Thyroid gland (tissue), 4 donors: Measurements from ENCODE around the gene CTIF. TPM values are rescaled to one million over a fixed set of nuclear protein-coding genes. Genes with fewer than 3 reads are reported as not detected.

Experiments
- DNase-seq, 2 donors: peaks; one replicate each; pipeline ENCODE4 v3.0.0-alpha.2; 2019
- H3K27ac ChIP-seq, 3 donors: fragments of 200-600 bp; sonication (generic); 1 replicate in 2 of 3; 2 replicates in 1 of 3; pipeline ENCODE4 v1.5.1; 2016 to 2019; ENCODE audit warnings: mild to moderate bottlenecking in 1 of 3, moderate library complexity in 1 of 3
- H3K27me3 ChIP-seq: fragments of 200-600 bp; sonication (generic); one replicate; pipeline ENCODE4 v1.5.1; 2019
- H3K36me3 ChIP-seq, 2 donors: fragments of 200-600 bp; sonication (generic); one replicate each; pipeline ENCODE4 v1.5.1; 2016 to 2019
- H3K4me1 ChIP-seq, 2 donors: fragments of 200-600 bp; sonication (generic); one replicate each; pipeline ENCODE4 v1.5.1; 2017 to 2019
- H3K4me3 ChIP-seq, 3 donors: fragments of 200-600 bp; sonication (generic); replicated peaks in 1 of 3; 1 replicate in 2 of 3; 2 replicates in 1 of 3; pipeline ENCODE4 v1.5.1; 2016; ENCODE audit warnings: mild to moderate bottlenecking in 1 of 3
- H3K9me3 ChIP-seq: fragments of 200-600 bp; sonication (generic); one replicate; pipeline ENCODE4 v1.5.1; 2017
- POLR2A ChIP-seq, 2 donors: fragments of 450-650 bp; IDR thresholded peaks; one replicate each; pipeline ENCODE4 v1.6.1; 2017; ENCODE audit warnings: antibody characterized with exemption in 2 of 2, mild to moderate bottlenecking in 2 of 2, moderate library complexity in 1 of 2
- WGBS, 2 donors: methylation state at CpG; one replicate each; pipeline ENCODE4 v1.1.5; 2017; 5-methylcytosine and 5-hydroxymethylcytosine counted together
- intact Hi-C: fragments of 100-400 bp; cut with DNase I; formaldehyde crosslinking; loops from one replicate; pipeline ENCODE4 v1.15.1; 2023
- total RNA-seq, 4 donors: library from RNA; depleted of rRNA; stranded (reverse); fragments of >200 nt; gene quantifications; one replicate each; pipeline ENCODE4 v1.2.3, GENCODE V29; 2016
- TF ChIP-seq, protein P1 (sequence below), 6 experiments: fragments of 200-600 bp in 3 of 6; fragments of 450-650 bp in 3 of 6; sonication (generic) in 3 of 6; IDR thresholded peaks; one replicate each; pipeline ENCODE4 v1.5.1; 2016 to 2019; ENCODE audit warnings: antibody characterized with exemption in 6 of 6, mild to moderate bottlenecking in 2 of 6, inconsistent platforms in 1 of 6, moderate library complexity in 1 of 6

The CTIF gene
- total RNA-seq, 4 donors from 2014 or later: 18.7 to 29.8 (median 23.6) TPM

GRCh38 chr18:48878471-48878870 lies 339.6 kb downstream of the CTIF start:
- no peak for DNase-seq
- Histone ChIP-seq H3K4me3 (no peak overlapping the region), H3K27ac (no peak overlapping the region), H3K9me3 (no peaks in the 10 kb centered on the region), H3K4me1 (no peaks in the 10 kb centered on the region), H3K27me3 (no peaks in the 10 kb centered on the region), H3K36me3 (no peaks in the 10 kb centered on the region)
- TF ChIP-seq POLR2A (IDR thresholded peaks at IDR 0.05): no peak
- WGBS, 2 donors: 74 to 79% methylated on average over 12 of the region's 12 CpGs
- intact Hi-C loops: no loop called here

- Histone ChIP-seq H3K9me3 (no peaks in the 10 kb centered on the region), H3K27me3 (no peaks in the 10 kb centered on the region), H3K4me3 (no peak overlapping the region), H3K27ac (no peak overlapping the region), H3K4me1 (no peaks in the 10 kb centered on the region), H3K36me3 (no peaks in the 10 kb centered on the region)
- DNase-seq: no peak
- WGBS, 2 donors: 58 to 65% methylated on average over 7 to 12 of the region's 15 CpGs
- intact Hi-C loops: no loop called here
- no peak for TF ChIP-seq POLR2A (IDR thresholded peaks at IDR 0.05)
- TF ChIP-seq, protein P1, sequence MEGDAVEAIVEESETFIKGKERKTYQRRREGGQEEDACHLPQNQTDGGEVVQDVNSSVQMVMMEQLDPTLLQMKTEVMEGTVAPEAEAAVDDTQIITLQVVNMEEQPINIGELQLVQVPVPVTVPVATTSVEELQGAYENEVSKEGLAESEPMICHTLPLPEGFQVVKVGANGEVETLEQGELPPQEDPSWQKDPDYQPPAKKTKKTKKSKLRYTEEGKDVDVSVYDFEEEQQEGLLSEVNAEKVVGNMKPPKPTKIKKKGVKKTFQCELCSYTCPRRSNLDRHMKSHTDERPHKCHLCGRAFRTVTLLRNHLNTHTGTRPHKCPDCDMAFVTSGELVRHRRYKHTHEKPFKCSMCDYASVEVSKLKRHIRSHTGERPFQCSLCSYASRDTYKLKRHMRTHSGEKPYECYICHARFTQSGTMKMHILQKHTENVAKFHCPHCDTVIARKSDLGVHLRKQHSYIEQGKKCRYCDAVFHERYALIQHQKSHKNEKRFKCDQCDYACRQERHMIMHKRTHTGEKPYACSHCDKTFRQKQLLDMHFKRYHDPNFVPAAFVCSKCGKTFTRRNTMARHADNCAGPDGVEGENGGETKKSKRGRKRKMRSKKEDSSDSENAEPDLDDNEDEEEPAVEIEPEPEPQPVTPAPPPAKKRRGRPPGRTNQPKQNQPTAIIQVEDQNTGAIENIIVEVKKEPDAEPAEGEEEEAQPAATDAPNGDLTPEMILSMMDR (IDR thresholded peaks at IDR 0.05): no peak
Observed at GRCh38 chr18:48879008-48879431, 340.2 kb downstream of the CTIF start.

DNA sequence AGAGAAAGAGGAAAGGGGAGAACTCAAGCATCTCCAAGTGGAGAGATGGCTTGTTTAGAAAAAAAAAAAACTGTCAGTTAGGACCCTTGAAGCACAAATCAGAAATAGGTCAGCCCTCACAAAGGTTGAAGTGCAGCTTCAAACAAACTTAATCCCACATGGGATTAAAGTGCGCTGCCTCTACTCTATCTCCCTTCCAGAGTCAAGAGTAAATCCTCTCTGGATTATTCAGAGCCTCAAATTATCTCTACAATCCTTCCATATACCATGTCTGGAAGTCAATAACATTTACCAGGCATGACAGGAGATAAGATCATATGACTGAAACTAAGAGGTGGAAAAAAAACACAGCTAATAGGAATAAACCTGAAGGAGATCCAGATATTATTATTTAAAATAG lies 342.1 kb downstream of the CTIF start:
- WGBS, 2 donors: 92 to 94% methylated on average over 1 of the region's 1 CpG
- TF ChIP-seq POLR2A (IDR thresholded peaks at IDR 0.05): no peak
- TF ChIP-seq, protein P1 (IDR thresholded peaks at IDR 0.05): no peak
- no peaks in the 10 kb centered on the region for H3K4me1 ChIP-seq
- DNase-seq: no peak
- intact Hi-C loops: no loop called here
- H3K4me3 ChIP-seq: no peak overlapping the region
- no peaks in the 10 kb centered on the region for H3K27me3 ChIP-seq
- H3K36me3 ChIP-seq: no peaks in the 10 kb centered on the region
- H3K9me3 ChIP-seq: no peaks in the 10 kb centered on the region
- no peak overlapping the region for H3K27ac ChIP-seq

DNA sequence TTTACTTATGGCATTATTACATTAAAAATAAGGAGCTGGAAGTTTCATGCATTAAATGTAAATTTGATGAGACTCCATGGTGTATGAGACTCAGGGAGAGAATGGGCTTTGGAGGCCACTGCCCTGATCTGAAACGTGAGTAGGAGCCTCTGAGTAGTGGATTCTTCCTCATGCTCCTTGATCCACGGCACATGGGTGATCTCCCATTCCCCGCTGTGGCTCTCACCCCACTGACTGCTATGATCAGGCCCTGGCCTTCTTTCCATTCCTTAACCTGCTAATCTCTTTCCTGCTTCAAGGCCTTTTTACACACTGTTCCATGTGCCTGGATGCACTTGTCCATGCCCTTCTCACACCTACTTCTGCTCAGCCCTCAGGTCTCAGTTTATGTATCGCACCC lies 343.5 kb downstream of the CTIF start:
- intact Hi-C loops: no loop called here
- H3K27me3 ChIP-seq: no peaks in the 10 kb centered on the region
- 96 to 97% methylated on average over 4 of the region's 4 CpGs for WGBS, 2 donors
- H3K27ac ChIP-seq: no peak overlapping the region
- no peaks in the 10 kb centered on the region for H3K4me1 ChIP-seq
- no peaks in the 10 kb centered on the region for H3K36me3 ChIP-seq
- DNase-seq: no peak
- TF ChIP-seq POLR2A (IDR thresholded peaks at IDR 0.05): no peak
- TF ChIP-seq, protein P1 (IDR thresholded peaks at IDR 0.05): no peak
- no peak overlapping the region for H3K4me3 ChIP-seq
- H3K9me3 ChIP-seq: no peaks in the 10 kb centered on the region

DNA sequence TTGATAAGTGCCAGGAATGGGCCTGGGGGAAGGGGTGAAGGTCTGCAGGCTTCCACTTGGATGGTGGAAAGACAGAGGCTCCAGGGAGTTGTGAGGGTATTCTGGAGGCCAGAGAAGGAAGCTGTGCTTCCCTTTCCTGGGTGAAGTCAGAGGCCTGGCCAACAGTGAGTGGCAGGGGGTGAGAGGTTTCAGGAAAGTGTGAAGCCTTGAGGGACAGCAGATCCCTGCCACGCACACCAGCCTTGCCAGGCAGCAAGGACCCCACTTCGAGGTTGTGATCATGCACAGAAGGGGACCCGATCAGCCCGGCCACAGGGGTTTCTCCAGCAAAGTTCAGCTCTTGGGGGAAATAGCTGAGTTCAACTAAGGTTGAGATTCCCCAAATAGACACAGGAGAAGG lies 345.5 kb downstream of the CTIF start:
- no peak for TF ChIP-seq POLR2A (IDR thresholded peaks at IDR 0.05)
- TF ChIP-seq, protein P1 (IDR thresholded peaks at IDR 0.05): no peak
- no peak overlapping the region for H3K27ac ChIP-seq
- H3K4me3 ChIP-seq: no peak overlapping the region
- H3K9me3 ChIP-seq: no peaks in the 10 kb centered on the region
- WGBS, 2 donors: 84 to 91% methylated on average over 4 of the region's 4 CpGs
- intact Hi-C loops: no loop called here
- H3K27me3 ChIP-seq: no peaks in the 10 kb centered on the region
- peaks cover 0 to 6% of the 10 kb centered on the region in 2 donors for H3K4me1 ChIP-seq
- no peak for DNase-seq
- H3K36me3 ChIP-seq: no peaks in the 10 kb centered on the region

DNA sequence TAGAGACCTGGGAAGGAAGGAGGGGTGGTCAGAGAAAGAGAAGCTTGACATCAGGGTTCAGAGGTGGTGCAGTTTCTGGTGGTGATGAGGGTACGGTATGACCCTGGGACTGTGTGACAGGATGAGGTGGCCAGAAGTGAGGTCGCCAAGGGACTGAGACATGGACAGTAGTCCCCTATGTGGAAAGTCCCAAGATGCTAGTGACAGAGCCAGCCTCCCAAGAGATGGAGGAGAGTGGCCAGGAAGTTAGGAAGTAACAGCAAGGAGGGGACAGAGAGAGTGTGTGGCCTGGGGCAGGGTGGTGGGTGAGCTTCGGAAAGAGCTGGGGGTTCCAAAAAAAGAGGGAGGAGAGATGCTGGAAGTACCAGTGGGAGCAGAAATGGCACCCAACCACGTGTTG lies 345.9 kb downstream of the CTIF start:
- Histone ChIP-seq H3K4me3 (no peak overlapping the region), H3K9me3 (no peaks in the 10 kb centered on the region), H3K4me1 (peaks cover 0 to 11% of the 10 kb centered on the region in 2 donors), H3K36me3 (no peaks in the 10 kb centered on the region), H3K27me3 (no peaks in the 10 kb centered on the region), H3K27ac (no peak overlapping the region)
- WGBS, 2 donors: 82 to 86% methylated on average over 4 of the region's 4 CpGs
- no peak for DNase-seq
- TF ChIP-seq, protein P1 (IDR thresholded peaks at IDR 0.05): no peak
- TF ChIP-seq POLR2A (IDR thresholded peaks at IDR 0.05): no peak
- intact Hi-C loops: no loop called here
